Measurements from ENCODE around the gene SYAP1.
"Not testable (repeated sequence)": the region's sequence is repeated elsewhere in the genome, so short reads cannot be mapped to it uniquely, and the experiment has no call there.

The SYAP1 gene

GRCh38 chrX:16783452-16783851 is 64.0 kb downstream of the SYAP1 start:
- DNase-seq: no peak

- DNase-seq: not testable (repeated sequence)
Measured at GRCh38 chrX:16784440-16784839, 65.0 kb downstream of the SYAP1 start.

GRCh38 chrX:16785247-16786138 is 66.1 kb downstream of the SYAP1 start:
- no peak for DNase-seq

- DNase-seq: peak; percentile 98
Measured at GRCh38 chrX:16786139-16786790, 66.9 kb downstream of the SYAP1 start, which contains the start of gene TXLNG. TSS of gene TXLNG (plus strand) at chrX:16786466. CDS start at chrX:16786488, 22 bp downstream.

- peak; percentile 20 for DNase-seq
Measured at GRCh38 chrX:16786791-16787735, 67.7 kb downstream of the SYAP1 start.

GRCh38 chrX:16788477-16788876 is 69.1 kb downstream of the SYAP1 start:
- no peak for DNase-seq

- DNase-seq: no peak
Measured at GRCh38 chrX:16796298-16796697, 76.9 kb downstream of the SYAP1 start.

- no peak for DNase-seq
Measured at GRCh38 chrX:16797358-16797757, 77.9 kb downstream of the SYAP1 start.

- no peak for DNase-seq
Measured at GRCh38 chrX:16797841-16798240, 78.4 kb downstream of the SYAP1 start.

GRCh38 chrX:16804923-16805464 is 85.6 kb downstream of the SYAP1 start:
- no peak for DNase-seq

GRCh38 chrX:16807548-16807947 is 88.1 kb downstream of the SYAP1 start:
- DNase-seq: peak; percentile 21

- DNase-seq: no peak
Measured at GRCh38 chrX:16807976-16808542, 88.6 kb downstream of the SYAP1 start.

GRCh38 chrX:16814597-16814996 is 95.2 kb downstream of the SYAP1 start:
- no peak for DNase-seq
